ENCODE results near the gene RDH11.
"Not testable (repeated sequence)": the region's sequence is repeated elsewhere in the genome, so short reads cannot be mapped to it uniquely, and the experiment has no call there.

RDH11 gene, protein sequence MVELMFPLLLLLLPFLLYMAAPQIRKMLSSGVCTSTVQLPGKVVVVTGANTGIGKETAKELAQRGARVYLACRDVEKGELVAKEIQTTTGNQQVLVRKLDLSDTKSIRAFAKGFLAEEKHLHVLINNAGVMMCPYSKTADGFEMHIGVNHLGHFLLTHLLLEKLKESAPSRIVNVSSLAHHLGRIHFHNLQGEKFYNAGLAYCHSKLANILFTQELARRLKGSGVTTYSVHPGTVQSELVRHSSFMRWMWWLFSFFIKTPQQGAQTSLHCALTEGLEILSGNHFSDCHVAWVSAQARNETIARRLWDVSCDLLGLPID

GRCh38 chr14:67695394-67695949 lies at the start of gene RDH11:
Gene RDH11, minus strand, starts transcription at chr14:67695764. Its CDS starts 61 bp downstream, at chr14:67695703.
- DNase-seq (ENCODE audit: low read depth in 3 of 3, low spot score in 1 of 3): peak; percentile 49 to 63 (median 53)

DNA sequence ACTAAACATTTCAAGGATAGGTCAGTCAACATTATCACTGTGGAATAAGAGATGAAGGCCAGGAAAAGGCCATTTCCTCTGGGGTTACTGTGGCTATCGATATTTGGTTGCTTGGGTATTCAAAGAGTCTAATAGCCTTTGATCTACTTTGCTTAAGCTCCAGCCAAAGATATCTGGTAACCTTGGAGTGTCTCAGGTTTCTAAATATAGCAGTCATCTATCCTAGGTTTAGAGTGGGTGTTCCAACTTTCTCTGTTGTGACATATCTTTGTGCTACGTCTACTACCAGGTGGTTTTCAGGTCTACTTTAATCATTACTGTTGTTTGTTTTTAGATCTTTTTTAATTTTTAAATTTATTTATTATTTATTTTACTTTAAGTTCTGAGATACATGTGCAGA lies 48.5 kb upstream of the RDH11 start:
- DNase-seq (ENCODE audit: low read depth in 3 of 3, low spot score in 1 of 3): no peak

GRCh38 chr14:67738740-67739504 lies 43.4 kb upstream of the RDH11 start:
- no peak for DNase-seq (ENCODE audit: low read depth in 3 of 3, low spot score in 1 of 3)

DNA sequence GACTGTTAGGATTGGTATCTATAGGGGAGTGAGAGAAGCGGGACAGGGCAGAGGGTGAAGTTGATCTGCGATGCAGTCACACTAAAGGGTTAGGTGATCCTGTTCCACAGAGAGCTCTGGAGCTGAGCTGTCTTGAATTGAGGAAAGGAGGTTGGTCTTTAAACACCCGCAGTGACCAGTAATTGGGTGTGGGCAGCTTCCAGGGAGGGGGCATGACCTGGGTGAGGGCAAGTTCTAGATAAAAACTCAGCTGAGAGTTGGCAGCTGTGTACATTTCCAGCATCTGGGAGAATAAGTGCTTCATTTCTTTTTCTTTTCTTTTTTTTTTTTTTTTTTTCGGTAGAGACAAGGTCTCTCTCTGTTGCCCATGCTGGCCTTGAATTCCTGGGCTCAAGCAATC lies 41.2 kb upstream of the RDH11 start:
- DNase-seq (ENCODE audit: low read depth in 3 of 3, low spot score in 1 of 3): no peak

- no peak for DNase-seq (ENCODE audit: low read depth in 3 of 3, low spot score in 1 of 3)
These were observed 40.0 kb upstream of the RDH11 start for GRCh38 chr14:67735336-67736147.

- DNase-seq (ENCODE audit: low read depth in 3 of 3, low spot score in 1 of 3): no peak
These were observed 39.1 kb upstream of the RDH11 start for GRCh38 chr14:67734675-67735074.

DNA sequence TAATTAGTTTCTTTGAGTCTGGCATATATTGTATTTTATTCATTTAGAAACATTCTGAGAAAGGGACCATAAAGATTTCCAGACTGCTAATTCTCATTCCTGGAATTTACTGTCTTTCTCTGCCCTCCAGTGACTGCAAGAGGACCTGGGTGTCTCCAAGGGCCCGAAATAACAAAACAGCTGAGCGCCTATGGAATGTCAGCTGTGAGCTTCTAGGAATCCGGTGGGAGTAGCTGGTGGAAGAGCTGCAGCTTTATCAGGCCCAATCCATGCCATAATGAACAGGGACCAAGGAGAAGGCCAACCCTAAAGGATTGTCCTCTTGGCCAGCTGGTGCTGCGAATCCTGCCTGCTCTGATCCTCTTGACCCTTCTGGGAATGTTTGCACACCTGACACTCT lies 38.1 kb upstream of the RDH11 start:
- no peak for DNase-seq (ENCODE audit: low read depth in 3 of 3, low spot score in 1 of 3)

DNA sequence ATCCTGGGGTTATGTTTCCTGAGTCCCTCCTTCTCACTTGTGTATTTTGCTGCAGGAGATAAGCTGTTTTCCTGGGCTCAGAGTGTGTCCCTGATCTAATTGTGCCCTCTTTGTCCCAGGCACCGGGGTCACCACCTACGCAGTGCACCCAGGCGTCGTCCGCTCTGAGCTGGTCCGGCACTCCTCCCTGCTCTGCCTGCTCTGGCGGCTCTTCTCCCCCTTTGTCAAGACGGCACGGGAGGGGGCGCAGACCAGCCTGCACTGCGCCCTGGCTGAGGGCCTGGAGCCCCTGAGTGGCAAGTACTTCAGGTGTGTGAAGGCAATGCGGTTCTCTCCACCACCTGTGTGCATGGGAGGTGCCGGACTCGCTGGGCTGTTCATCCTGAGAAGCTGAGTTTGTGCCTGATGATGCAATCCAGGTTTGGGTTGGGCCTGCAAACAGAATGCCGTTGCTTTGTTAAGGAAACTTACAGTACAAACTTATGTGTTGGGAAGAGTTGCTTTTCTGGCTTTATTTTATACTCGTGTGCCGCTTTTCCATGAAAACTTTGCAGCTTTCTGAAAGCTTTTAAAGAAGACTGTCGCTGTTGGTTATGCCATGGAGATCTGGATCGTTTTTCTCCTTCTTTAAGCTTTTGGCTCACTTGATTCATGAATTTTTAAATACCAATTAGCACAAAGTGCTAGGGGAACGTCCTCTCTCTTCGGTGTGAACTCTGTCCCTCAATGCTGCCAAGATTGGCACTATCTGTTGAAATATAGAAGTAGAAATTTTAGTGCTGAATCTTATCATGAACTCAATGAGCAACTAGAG lies 33.7 kb upstream of the RDH11 start:
- DNase-seq (ENCODE audit: low read depth in 3 of 3, low spot score in 1 of 3): no peak

DNA sequence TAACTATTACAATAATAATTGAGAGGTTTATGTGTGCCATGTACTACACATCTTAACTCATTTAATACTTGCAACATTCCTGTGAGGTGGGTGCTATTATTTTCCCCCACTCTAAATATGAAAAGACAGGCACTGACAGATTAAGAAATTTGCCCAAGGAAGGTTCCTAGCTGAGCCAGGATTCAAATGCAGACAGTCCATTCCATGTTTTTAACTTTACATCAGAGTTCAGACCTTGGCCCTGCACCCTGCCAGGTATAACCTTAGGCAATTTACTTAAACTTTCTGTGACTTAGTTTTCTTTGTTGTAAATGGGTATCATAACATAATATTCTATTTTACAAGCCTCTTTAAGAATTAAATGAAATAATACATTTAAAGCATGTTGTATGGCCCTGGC lies 32.7 kb upstream of the RDH11 start:
- DNase-seq (ENCODE audit: low read depth in 3 of 3, low spot score in 1 of 3): no peak

DNA sequence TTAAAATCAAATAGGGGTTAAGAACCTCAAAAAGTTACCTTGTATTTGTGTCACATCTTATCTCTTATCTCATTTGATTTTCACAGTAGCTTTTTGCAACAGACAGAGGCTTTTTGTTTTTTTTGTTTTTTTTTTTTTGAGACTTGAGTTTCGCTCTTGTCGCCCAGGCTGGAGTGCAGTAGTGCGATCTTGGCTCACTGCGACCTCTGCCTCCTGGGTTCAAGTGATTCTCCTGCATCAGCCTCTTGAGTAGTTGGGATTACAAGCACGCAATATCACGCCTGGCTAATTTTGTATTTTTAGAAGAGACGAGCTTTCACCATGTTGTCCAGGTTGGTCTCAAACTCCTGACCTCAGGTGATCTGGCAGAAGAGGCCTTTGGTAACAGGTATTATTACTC lies 31.8 kb upstream of the RDH11 start:
- DNase-seq (ENCODE audit: low read depth in 3 of 3, low spot score in 1 of 3): no peak

DNA sequence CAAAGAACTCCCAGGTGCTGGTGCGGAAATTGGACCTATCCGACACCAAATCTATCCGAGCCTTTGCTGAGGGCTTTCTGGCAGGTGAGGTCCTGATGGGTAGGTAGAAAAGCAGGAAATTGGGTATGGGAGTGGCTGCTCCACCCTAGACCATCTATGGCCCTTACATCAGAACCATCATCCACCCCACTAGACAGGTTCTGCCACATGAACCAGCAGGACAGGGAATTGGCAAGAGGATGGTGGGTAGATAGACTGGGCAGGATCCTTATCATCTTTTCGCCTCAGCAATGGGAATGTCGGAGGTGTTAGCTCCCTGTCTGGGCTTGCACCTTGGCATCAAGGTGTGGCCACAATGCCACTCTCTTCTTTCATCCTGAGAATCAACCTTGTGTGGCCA lies 29.6 kb upstream of the RDH11 start:
- no peak for DNase-seq (ENCODE audit: low read depth in 3 of 3, low spot score in 1 of 3)

GRCh38 chr14:67722293-67722692 lies 26.7 kb upstream of the RDH11 start:
- no peak for DNase-seq (ENCODE audit: low read depth in 3 of 3, low spot score in 1 of 3)

DNA sequence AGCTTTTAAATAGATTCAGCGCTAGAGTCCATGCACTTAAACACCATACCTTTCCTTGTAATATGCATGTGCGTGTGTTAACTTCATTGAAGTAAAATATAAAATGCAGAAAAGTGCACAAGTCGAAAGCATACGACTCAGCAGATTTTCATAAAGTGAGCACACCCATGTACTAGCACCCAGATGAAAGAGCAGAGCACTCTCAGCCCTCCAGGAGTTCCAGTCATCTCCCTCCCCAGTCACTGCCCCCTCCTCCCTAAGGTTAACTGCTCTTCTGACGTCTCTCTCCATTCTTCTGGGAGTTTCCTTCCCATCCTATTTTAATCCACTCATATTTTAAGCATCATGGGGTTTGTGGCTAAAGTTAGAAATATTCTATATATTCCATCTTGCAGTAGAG lies 26.3 kb upstream of the RDH11 start:
- no peak for DNase-seq (ENCODE audit: low read depth in 3 of 3, low spot score in 1 of 3)

GRCh38 chr14:67719866-67720265 lies 24.3 kb upstream of the RDH11 start:
- DNase-seq (ENCODE audit: low read depth in 3 of 3, low spot score in 1 of 3): no peak

DNA sequence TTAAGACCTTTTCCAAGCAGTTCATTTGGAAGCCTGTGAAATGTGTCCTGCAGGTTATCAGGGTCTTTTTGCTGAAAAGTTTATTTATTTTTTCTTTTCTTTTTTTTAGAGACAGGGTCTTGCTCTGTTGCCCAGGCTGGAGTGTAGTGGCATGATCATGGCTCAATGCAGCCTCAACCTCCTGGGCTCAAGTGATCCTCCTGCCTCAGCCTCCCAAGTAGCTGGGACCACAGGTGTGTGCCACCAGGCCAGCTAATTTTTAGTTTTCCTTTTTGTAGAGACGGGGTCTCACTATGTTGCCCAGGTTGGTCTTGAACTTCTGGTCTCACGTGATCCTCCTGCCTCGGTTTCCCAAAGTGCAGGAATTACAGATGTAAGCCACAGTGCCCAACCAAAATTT lies 23.8 kb upstream of the RDH11 start:
- DNase-seq (ENCODE audit: low read depth in 3 of 3, low spot score in 1 of 3): not testable (repeated sequence)

DNA sequence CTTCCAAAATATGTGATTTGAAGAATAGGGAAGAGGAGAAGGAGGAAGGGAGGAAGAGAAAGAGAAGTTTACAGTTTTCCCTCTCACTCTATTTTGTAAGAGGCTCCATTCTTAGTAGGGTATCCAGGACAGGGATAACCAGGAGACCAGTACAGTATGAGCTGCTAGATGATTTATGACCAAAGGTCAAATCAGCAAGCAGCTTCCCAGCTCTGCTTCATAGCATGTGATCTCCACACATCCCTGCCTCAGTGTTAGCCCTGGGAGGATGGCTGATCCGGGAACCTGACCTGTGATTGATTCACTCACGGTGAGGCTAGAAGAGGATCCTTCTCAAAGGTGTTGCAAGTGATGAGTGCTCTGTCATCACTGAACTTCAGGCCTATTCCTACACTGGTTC lies 22.7 kb upstream of the RDH11 start:
- no peak for DNase-seq (ENCODE audit: low read depth in 3 of 3, low spot score in 1 of 3)

GRCh38 chr14:67717048-67717447 lies 21.5 kb upstream of the RDH11 start:
- DNase-seq (ENCODE audit: low read depth in 3 of 3, low spot score in 1 of 3): no peak

DNA sequence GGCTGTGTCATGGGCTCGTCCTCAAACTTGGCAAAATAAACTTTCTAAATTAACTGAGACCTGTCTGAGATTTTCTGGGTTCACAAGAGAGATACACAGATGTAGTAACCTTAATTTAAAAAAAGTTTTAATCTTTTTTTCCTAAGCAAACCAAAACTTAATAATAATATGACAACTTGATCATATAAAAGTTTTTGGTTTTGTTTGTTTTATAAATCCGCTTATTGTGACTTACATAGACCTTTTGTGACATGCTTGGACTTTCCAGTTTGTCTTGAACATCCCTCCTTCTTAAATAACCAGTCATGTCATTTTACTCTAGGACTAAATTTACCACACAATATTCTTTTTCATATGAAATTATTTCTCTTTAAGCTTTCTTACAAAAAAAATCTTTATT lies 14.6 kb upstream of the RDH11 start:
- DNase-seq (ENCODE audit: low read depth in 3 of 3, low spot score in 1 of 3): no peak

DNA sequence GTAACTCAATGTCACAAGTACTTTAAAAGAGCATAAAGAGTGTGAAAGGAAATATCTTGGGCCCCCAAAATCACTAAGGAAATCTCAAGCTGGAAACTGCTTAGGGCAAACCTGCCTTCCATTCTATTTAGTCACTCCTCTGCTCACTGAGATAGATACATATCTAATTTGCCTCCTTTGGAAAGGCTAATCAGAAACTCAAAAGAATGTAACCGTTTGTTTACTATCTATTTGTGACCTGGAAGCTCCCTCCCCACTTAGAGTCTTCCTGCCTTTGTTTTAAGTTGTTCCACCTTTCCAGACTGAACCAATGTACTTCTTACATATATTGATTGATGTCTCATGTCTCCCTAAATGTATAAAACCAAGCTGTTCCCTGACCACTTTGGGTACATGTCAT lies 14.2 kb upstream of the RDH11 start:
- not testable (repeated sequence) for DNase-seq (ENCODE audit: low read depth in 3 of 3, low spot score in 1 of 3)

DNA sequence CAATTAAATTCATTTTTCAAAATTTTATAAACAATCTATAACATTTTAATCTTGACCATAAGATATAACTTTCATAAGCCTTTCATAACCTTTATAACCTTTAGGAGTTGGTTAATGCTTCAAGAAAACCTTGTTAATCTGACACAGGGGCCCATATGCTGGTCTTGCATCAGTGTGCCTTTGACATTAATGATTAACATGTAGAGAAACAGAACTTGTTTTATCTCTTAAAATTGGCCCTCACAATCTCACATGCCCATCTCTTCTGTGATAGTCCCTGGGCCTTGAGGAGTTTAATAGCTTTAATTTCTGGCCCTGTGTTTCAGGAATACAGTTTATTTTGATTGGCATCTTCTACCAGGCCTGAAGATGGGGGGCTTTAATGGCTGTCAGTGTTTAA lies 13.8 kb upstream of the RDH11 start:
- not testable (repeated sequence) for DNase-seq (ENCODE audit: low read depth in 3 of 3, low spot score in 1 of 3)

GRCh38 chr14:67705211-67705610 lies 9.6 kb upstream of the RDH11 start:
- no peak for DNase-seq (ENCODE audit: low read depth in 3 of 3, low spot score in 1 of 3)
